HG03439 (cell line): ENCODE data around the gene MVB12B.
"Not testable (repeated sequence)": the region's sequence is repeated elsewhere in the genome, so short reads cannot be mapped to it uniquely, and the experiment has no call there.

Source experiments
- ATAC-seq: cut with Tn5 transposase; IDR thresholded peaks from one replicate; pipeline ENCODE4 v1.9.1; 2021; ENCODE audit warnings: mild to moderate bottlenecking, moderate library complexity; ENCODE audit not compliant: unreplicated experiment

Gene MVB12B

GRCh38 chr9:126551812-126552211 lies 225.2 kb downstream of the MVB12B start:
- no peak for ATAC-seq

DNA sequence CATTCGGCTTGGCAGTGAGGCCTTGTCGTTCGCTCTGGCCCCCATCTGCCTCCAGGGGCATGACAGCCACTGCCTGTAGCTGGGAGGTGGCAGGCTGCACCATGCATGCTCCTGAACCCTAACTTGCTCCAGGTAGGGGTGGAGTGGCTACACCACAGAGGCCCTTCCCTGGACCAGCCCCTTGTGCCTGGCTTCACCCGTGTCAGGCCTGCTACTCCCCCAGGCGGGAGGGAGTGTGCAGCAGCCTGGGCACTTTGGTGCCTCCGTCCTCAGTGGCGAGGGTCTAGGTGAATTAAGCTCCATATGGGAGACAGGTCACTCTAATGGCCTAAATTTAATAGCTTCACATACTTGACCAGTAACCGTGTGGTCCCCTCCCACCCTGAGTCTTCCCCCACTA lies 227.7 kb downstream of the MVB12B start:
- ATAC-seq = no peak

DNA sequence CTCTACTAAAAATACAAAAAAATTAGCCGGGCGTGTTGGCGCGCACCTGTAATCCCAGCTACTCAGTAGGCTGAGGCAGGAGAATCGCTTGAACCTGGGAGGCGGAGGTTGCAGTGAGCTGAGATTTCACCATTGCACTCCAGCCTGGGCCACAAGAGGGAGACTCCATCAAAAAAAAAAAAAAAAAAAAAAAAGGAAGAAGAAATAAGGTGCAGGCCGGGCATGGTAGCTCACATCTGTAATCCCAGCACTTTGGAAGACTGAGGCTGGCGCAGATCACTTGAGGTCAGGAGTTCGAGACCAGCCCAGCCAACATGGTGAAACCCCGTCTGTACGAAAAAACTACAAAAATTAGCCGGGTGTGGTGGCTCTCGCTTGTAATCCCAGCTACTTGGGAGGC lies 228.8 kb downstream of the MVB12B start:
- ATAC-seq = not testable (repeated sequence)
